ENCODE measurements around the gene KLHL1.

GRCh38 chr13:70104481-70104880 lies 3.8 kb downstream of the KLHL1 start:
- no peak for TF ChIP-seq EGR1 (IDR thresholded peaks at IDR 0.05)
- no peak for TF ChIP-seq REST (IDR thresholded peaks at IDR 0.05; ENCODE audit: low read depth)
- TF ChIP-seq NFIC (IDR thresholded peaks at IDR 0.05), result no peak
- TF ChIP-seq, protein P1, sequence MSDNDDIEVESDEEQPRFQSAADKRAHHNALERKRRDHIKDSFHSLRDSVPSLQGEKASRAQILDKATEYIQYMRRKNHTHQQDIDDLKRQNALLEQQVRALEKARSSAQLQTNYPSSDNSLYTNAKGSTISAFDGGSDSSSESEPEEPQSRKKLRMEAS (IDR thresholded peaks at IDR 0.05), result no peak
- no peak for TF ChIP-seq YY1 (IDR thresholded peaks at IDR 0.05; ENCODE audit: low read depth)
- no peak for TF ChIP-seq FOXM1 (IDR thresholded peaks at IDR 0.05; ENCODE audit: borderline replicate concordance, low read depth)
- no peak for TF ChIP-seq EP300 (IDR thresholded peaks at IDR 0.05; ENCODE audit: borderline replicate concordance)
- no peak for TF ChIP-seq RAD21 (IDR thresholded peaks at IDR 0.05; ENCODE audit: low read depth)
- TF ChIP-seq CEBPB (IDR thresholded peaks at IDR 0.05), result no peak

All from Ishikawa (cell line).